Stimulated activated CD4-positive, alpha-beta T cell treated with anti-CD3 and anti-CD28 coated beads, Interleukin-1b, Interleukin-23, amount 100 ng/mL, for 24 hours (primary cell): ENCODE results near the gene LCLAT1.

Experiments used
- DNase-seq, 4 experiments: peaks; one replicate each; pipeline ENCODE4 v3.0.0-alpha.2; 2020; ENCODE audit warnings: low read depth in 4 of 4, low spot score in 1 of 4

The LCLAT1 gene

DNA sequence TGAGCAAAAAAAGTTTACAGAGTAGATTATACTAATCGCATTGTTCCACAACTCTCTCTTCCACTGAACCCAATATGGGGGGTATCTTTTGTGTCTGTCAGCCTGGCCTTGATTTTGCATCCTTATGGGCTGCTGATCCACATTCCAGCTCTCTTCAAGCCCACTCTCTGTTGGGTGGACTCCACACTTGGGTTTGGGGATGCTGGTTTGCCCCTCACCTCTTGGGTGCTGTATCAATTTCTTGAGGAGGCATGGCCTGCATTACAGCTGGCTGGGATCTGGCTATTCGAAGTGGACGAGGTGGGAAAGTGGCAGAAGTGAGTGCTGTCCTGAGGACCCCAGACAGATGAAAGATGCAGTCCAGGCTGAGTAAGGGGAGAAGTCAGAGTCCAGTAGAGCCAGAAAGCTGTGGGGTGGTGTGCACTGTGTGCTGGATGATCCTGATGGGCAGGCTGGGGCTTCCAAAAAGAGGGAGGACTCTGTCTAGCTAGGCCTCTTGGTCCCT is 218.8 kb downstream of the LCLAT1 start:
- no peak for DNase-seq

DNA sequence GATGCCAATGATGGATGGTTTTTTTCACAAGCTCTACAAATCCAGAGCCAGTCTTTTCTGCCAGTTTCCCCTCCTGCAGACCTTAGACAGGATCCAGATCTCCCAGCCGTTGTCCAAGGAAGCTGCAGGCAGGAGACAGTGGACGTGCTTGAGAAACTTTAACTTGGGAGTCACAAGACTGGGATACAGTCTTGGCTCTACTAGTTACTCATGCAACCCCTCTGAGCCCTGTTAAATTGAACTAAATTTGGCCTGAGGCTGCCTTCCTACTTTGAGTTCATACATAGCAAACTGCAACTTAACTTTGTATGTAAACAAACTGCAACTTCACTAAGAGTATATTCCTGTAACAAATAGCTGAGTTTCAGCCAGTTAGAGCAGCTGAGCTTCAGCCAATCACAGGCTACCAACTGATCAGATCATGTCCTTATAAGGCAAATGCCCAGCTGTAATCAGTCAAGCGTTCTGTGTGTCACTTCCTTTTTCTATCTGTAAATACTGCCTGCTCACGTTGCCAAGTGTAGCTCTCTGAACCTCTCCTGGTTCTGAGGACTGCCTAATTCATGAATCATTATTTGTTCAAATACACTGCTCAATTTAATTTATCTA is 219.3 kb downstream of the LCLAT1 start:
- DNase-seq, result no peak

DNA sequence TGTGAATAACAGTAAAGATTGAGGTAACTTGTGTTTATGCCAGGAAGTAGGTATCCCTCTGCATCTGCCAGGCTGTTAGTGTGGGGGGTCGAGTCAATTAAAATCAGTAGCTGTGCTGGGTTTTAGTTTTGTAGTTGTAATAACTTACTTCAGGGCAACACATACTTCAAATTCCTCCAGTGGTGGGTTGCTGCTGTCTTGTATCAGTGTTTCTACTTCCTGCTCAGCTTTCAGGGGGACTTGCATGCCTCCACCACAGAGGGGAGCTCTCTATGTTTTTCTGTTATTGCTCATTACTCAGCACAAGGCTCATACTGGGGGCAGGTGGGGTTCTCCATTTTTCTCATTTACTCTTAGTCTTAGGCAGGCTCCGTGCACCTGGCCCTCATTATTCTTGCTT is 223.4 kb downstream of the LCLAT1 start:
- no peak for DNase-seq

DNA sequence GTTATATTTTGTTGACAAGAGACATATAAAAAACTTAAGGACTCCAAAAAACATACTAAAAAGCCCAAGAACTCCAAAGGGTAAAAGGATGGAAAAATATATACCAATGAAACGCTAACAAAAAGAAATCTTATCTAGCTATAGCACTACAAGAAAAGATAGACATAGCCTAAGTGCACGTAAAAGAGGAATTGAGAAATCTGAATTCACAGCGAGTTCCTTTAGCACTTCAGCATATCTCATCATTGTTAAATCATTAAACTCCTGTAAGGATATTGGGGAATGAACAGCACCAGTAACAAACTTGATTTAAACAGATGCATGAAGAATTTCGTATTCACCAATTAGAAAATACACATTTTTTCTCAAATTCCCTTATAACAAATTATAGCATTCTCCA is 226.1 kb downstream of the LCLAT1 start:
- DNase-seq, result no peak

DNA sequence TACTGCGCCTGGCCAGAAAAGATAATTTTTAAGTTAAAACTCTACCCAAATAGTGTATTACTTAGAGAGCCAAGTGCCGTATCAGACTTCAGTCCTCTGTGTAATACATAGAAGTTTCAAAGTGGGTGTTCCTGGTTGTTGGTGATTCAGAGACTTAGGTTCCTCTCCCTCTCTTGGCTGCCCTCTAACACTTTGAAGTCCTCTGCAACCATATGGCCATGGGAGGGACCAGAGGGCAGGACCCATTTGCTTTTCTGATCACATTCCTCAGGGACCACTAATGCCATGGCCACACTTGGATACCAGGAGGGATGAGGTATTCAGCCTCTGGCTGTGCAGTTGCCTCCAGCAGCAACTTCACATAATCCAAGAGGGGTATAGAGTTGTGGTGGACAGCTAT is 228.7 kb downstream of the LCLAT1 start:
- DNase-seq, result no peak

DNA sequence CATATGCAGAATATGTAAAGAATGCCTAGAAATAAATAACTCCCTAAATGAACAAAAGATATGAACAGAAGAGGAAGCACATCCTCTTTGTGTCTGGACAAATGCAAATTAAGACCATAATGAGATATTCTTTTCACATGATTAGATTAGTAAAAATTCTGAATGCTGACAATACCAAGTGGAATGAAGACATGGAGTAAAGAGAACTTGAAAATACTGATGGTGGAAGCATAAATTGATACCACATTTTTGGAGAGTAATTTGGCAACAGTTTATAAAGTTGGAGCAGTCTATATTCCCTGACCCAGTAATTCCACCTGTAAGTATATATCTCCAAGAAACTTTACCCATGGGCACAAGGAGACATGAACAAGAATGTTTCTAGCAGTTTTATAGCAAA is 230.2 kb downstream of the LCLAT1 start:
- no peak for DNase-seq

DNA sequence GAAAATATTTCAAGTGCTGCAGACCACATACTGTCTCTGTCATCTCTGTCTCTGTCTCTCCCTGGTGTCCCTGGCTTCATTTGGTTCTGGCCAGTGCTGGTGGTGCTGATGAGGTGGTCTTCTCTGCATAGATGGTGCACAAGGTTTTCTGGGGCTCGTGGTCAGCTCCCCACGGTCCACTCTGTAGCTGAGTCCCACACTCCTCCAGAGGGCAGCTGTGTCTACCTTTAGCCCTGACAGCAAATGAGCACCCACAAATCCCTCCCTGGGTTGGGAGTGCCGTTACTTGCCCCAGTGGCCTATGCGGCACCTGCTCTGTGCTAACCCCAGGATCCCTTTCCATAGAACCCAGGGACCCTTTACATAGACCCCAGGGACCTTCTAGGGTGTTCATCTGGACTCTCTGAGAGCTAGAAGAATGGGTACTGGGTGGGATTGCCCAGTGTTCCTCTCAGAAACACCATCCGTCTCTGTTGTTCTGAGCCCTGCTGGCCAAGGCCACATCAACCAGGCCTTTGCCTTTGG is 230.9 kb downstream of the LCLAT1 start:
- no peak for DNase-seq

DNA sequence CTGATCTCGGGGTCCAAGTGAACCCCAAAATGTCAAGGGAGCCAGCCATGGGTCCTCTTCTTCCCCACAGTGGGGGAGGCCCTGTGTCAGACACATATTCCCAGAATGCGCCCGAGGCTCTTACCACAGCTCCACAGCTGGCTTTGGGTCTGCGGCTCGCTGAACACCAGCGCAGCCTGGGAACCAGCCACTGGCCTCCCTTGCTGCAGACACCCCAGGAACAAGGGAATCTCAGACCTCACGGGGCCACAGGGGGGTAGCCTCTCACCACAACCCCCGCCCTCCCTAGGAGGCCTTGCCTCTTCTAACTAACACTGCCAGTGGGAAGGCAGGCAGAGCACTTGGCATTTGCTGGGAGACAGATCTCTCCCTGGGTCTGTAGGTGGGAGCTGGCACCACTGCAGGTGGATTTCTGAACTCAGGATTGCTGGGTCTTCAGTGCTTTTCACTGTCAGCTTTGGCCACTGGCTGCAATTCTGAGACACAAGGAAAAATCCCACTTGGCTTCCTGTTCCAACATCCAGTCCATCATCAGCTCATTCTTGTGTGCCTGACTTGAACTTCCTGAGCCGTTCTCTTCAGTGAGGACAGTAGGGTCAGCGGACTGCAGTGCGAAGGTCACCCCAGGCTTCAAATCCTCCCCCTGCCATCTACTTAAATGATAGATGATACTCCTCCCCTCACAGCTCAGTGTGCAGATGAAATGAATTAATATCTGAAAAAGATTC is 231.5 kb downstream of the LCLAT1 start:
- DNase-seq, result no peak

DNA sequence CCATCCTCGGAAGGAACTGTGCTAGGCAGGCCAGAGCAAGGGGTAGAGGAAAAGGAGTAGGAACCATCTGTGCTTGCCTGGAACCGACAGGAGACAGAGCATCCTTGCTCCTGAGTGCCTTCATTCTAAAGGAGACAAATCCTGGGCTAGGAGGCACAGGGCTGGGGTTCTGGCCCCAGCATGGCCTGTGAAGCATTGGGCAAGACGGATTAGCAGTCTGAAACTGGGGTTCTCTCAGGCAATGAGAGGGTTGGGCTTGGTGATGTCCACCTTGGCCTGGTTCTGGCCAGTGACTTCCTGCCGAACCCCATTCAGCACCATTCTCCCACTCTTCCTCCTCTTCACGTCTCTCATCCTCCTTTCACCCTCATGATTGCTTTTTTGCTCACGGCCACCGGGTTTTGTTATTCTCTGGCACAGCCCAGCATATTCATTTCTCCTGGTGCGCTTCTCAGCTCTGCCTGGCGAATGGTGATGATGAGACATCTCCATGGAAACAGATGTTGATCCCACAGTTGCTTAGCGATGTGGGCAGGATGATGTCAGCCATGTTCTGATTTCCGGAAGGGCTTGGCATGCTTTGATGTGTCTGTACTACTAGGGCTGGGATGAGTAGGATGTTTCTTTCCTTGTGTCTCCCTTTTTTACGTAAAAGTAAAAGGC is 232.5 kb downstream of the LCLAT1 start:
- no peak for DNase-seq

DNA sequence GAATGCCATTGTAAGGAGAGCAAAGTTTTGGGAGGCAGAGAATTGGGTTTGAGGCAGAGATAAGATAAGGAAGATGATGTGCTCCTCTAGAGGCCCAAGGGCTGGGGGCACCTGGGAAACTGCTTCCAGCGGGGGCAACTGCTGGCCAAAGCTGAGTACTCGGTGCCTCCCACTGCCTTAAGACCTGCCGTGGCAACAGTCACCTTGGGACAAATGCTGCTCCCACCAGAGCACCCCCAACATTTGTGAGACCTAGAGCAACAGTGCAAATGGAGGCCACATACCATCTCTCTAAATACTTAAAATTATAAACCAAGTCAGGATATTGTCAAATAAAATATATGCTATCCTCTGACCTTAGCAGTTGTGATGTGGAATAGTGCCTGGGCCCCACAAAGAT is 233.1 kb downstream of the LCLAT1 start:
- DNase-seq, result no peak

DNA sequence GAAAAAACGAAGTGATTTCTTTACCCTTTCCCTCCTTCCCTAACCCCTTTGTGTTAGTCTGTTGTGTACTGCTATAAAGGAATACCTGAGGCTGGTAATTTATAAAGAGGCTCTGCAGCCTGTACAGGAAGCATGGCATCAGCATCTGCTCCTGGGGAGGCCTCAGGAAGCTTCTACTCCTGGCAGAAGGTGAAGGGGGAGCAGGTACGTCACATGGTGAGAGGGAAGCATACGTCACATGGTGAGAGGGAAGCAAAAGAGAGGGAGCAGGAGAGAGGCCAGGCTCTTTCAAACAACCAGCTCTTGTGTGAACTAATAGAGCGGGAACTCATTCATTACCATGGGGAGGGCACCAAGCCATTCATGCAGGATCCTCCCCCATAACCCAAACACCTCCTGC is 234.0 kb downstream of the LCLAT1 start:
- no peak for DNase-seq

DNA sequence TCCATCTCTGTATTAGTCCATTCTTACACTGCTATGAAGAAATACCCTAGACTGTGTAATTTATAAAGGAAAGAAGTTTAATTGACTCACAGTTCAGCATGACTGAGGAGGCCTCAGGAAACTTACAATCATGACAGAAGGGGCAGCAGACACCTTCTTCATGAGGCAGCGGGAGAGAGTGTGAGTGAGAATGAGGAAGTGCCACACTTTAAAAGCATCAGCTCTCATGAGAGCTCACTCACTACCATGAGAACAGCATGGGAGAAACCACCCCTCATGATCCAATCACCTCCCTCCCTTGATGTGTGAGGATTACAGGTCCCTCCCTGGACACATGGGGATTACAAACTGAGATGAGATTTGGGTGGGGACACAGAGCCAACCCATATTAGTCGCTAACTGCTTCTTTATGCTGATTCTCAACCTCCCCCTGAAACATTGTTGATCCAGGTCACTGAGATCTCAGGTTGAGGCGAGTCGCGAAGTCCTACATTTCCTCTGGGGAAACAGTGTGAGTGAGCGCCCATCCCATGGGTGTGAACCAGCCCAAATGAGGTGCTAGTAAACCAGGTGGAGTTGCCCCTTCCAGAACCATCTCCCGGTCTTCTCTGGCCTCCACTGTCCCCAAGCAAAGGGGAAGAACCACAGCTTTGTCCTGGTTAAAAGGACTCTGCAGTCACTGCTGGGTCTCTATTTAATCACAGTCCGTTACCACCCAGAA is 236.3 kb downstream of the LCLAT1 start:
- no peak for DNase-seq

DNA sequence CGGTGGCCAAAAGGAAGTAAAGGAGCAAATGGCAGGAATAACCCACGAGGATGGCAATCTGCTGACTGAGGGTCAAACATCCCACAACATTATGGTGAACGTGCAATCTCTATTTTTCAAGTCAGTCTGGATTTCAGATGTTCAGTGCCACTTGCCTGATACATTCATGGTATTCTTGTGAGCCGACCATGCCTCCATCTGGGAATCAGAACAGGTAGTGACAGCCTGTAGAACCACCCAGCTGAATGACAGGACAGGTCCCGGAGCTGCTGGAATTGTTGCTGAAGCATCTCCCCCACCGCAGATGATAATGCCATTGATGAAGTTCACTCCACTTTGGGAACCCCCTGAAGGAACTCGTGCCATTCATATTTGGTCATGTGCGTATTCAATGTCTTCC is 237.0 kb downstream of the LCLAT1 start:
- no peak for DNase-seq

DNA sequence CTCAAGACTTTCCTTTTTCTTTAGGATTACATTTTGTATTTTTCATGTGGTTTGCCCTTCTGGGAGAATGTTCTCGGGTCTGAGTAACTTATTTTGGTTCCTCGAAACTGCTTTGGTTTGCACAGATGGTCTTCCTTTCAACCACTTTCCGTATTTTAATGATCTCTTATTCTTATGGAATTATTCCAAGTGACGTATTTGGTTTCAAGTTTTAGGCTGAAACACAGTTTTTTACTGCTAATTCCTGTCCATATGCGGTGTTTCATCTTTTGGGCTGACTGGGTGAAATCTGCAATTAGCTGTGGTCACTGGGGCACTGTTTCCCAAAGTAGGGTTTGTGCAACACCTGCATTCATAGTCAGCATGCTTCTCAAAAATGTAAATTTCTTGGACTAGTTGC is 237.5 kb downstream of the LCLAT1 start:
- no peak for DNase-seq

DNA sequence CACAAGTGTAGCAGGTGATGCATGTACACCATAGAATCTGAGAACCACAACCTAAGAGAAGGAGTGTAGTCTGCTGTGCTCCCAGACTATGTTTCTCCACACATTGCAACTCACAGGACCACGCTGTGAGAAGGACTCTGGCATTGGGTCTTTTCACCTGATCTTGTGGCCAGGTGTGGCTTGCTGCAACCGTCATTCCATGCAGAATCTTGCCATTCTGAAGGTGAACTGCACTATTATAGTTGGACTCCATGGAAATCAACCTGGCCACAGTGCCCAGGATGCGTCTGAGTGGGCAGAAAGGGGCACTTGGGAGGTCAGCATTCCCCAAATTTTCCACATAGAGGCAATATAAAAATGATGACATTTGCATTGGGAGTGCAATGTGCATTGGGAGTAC is 237.9 kb downstream of the LCLAT1 start:
- no peak for DNase-seq

DNA sequence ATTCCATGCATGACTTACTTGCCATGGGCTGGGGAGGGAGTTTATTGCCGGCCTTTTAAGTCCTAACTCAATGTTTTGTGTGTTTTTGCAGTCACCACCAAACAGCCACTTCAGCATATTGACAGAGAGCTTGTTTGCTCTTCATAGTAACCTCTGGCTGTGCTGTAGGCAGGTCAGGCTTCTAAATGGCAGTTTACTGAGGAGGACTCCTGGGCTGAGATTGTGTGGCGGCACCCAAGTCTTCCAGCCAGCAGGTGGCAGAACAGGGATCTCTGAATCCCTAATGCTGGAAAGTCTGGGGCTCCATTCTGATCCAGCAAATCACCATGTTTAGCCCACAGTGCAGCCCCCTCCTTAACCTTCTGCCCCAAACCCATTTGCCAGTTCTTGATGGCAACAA is 239.0 kb downstream of the LCLAT1 start:
- no peak for DNase-seq

DNA sequence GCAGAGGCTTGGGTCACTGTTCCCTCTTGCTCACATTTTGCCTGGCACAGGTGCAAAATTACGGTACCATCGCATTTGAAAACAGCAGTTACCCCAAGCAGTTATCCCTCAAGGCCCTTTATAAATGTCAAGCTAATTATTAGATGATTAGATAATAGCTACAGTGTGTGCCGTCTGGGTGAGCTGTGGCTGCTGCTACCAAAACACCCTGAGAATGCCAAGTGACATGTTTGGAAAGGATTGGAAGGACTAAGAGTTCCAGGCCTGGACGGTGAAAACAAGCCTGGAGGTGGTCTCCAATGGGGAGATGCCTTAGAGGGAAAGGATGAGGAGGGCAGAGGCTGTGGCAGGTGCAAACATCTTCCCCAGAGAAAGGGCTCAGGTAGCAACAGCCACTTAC is 239.6 kb downstream of the LCLAT1 start:
- no peak for DNase-seq

DNA sequence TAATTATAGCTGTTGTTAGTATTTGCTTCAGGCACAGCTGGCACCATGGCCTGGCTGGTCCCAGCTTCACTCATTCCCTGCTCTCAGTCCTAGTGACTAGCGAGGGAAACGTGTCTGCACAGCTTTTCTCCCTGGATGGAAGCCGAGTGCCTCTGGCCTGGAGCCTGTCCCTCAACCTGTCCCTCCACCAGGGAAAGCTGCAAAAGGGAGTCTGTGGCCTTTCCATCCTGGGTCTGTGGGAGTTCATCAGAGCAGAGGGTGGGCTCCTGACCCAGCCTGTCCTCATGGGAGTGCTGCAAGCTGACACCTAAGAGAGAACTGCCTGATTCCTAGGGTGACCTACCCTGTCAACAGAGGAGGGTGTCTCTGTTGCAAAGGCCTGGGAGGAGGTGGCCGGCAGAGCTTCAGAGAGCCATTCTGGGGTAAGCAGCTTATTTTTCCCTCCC is 241.9 kb downstream of the LCLAT1 start:
- no peak for DNase-seq

DNA sequence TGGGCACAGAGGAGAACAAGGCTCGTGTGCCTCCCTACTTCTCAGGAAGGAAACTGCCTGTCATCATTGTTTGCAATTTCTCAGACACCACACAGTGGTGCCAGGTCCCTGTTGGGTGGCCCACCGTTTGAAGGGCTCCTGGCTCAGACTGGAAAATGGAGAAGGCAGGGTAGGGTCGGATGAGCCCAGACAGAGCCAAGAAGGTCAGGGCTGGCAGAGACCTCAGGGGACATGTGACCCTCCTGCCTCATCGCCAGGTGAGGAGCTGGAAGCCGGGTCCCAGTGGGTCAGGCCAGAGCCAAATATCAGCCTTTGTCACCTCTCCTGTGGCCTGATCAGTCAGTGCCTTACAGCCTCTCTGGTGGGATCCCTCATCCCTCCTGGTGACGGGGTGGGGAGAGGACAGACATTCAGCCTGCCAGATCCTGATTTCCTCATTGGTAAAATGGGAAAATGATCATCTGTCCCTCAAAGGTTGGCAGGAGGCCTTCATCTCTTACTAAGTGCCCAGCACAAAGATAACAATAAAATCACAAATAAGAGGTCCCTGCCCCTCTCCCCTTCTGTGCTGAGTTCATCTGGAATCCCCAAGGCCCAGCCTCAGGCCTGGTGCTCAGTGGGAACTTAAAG is 242.6 kb downstream of the LCLAT1 start:
- DNase-seq, result no peak

DNA sequence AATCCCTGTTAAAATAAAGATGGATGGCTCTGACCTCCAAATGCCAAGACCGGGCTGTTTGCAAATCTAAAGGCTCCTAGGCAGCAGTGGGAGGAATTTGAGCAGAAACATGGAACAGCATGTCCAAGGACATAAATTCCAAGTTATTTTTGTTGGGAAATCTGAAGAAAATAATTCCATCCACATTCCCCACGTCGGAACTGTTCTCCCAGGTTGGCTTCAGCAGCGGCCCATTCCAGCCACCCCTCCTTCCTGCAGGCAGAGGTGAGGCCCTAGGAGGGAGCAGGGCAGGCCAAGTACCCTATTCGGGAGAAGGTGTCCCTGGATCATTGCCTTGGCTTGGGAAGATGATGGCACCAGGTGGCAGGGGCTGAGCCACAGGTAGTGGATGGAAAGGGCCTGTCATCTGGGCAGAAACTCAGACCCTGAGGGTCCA is 243.1 kb downstream of the LCLAT1 start:
- DNase-seq, result no peak
